Measurements from ENCODE around the gene ZBTB20. TPM values are rescaled to one million over a fixed set of nuclear protein-coding genes. Genes with fewer than 3 reads are reported as not detected.

Gene ZBTB20
- total RNA-seq, 1 donor from 2014 or later = 32.5 TPM

DNA sequence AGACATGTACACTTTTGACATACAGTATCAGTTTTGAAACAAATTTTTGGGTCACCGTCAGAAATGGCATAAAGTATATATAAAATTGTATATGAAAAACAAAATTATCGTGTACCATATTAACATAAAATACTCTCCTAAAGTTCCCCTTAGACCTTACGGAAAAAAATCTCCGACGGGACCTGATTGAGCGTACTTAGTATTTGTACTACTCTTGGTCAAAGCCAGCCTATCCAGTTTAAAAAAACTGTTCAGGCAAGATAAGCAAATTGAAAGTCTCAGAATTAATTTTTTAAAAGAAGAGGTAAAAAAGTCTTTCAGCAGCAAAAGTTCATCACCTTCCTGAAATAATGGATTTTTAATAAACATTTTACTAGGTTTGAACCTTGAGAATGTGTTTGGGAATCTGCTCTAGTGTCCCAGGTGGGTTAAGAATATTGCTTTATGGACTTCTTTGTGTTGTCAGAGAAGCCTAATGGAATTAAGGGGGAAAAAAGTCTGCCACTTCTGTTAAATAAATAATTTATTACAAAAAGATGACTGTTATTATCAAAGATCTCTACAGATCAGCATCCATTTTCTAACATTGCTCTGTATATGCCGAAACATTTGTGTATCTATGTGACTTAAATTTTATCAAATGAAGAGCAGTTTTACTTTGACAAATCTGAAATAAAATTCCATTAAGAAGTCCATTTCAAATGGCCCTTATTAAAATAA, 48.6 kb downstream of the ZBTB20 start:
- Histone ChIP-seq H3K27me3 (ENCODE audit: control insufficient read depth, insufficient read depth, low read length) (no peaks in the 10 kb centered on the region), H3K4me3 (ENCODE audit: low read depth, low read length) (no peak overlapping the region), H3K36me3 (ENCODE audit: control insufficient read depth, insufficient read depth, low read length) (no peaks in the 10 kb centered on the region)
- DNase-seq (ENCODE audit: low read depth) = no peak
- TF ChIP-seq, protein P1, sequence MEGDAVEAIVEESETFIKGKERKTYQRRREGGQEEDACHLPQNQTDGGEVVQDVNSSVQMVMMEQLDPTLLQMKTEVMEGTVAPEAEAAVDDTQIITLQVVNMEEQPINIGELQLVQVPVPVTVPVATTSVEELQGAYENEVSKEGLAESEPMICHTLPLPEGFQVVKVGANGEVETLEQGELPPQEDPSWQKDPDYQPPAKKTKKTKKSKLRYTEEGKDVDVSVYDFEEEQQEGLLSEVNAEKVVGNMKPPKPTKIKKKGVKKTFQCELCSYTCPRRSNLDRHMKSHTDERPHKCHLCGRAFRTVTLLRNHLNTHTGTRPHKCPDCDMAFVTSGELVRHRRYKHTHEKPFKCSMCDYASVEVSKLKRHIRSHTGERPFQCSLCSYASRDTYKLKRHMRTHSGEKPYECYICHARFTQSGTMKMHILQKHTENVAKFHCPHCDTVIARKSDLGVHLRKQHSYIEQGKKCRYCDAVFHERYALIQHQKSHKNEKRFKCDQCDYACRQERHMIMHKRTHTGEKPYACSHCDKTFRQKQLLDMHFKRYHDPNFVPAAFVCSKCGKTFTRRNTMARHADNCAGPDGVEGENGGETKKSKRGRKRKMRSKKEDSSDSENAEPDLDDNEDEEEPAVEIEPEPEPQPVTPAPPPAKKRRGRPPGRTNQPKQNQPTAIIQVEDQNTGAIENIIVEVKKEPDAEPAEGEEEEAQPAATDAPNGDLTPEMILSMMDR (IDR thresholded peaks at IDR 0.05; ENCODE audit: insufficient read depth, low read length, poor library complexity, severe bottlenecking) = no peak

DNA sequence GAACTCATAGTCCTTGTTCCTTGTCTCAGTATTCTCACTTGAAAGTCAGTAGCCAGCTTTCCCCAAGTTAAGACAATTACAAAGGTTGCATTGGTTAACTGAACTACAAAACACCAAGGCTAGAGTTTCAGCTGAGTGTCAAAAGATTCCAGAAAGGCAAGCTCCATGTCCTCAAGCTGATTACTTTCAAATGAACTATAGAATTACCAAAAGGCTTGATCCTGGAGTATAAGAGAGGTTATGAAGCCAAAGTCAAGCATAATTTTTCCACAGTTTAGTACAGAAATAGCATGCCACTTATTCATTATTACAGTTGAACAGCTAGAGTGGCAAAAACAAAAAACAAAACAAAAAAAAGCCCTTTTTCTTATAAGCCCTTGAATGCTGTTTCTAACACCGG, 51.9 kb downstream of the ZBTB20 start:
- TF ChIP-seq, protein P1 (IDR thresholded peaks at IDR 0.05; ENCODE audit: insufficient read depth, low read length, poor library complexity, severe bottlenecking) = no peak
- no peak for DNase-seq (ENCODE audit: low read depth)
- no peaks in the 10 kb centered on the region for H3K27me3 ChIP-seq (ENCODE audit: control insufficient read depth, insufficient read depth, low read length)
- no peak overlapping the region for H3K4me3 ChIP-seq (ENCODE audit: low read depth, low read length)
- H3K36me3 ChIP-seq (ENCODE audit: control insufficient read depth, insufficient read depth, low read length) = no peaks in the 10 kb centered on the region

DNA sequence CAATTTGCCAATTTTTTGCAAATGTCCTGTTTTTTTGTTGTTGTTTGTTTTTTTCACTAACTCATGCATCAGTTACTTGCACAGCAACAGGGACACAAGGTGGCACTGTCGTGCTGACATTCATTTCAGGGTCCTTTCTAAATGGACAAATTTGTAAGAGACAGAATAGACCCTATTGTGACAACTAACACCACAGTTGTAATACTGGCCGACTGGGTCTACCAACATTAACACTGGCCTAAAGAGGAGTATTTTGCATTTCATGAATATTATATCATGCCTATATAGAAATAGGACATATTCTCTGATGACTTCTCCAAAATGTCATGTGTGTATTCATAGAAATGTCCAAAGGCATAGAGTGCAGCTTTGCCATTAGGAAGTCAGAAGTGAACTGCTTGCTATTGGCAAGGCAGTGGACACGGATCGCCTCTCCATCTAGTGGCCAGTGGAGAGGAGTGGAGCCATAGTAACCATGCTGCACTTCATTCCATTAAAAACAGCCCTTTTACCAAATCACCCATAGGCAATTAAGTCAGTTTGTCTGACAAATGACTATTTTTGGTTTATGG, 54.8 kb downstream of the ZBTB20 start:
- TF ChIP-seq, protein P1 (IDR thresholded peaks at IDR 0.05; ENCODE audit: insufficient read depth, low read length, poor library complexity, severe bottlenecking) = peak; percentile 75
- DNase-seq (ENCODE audit: low read depth) = peak; percentile 18
- no peak overlapping the region for H3K4me3 ChIP-seq (ENCODE audit: low read depth, low read length)

DNA sequence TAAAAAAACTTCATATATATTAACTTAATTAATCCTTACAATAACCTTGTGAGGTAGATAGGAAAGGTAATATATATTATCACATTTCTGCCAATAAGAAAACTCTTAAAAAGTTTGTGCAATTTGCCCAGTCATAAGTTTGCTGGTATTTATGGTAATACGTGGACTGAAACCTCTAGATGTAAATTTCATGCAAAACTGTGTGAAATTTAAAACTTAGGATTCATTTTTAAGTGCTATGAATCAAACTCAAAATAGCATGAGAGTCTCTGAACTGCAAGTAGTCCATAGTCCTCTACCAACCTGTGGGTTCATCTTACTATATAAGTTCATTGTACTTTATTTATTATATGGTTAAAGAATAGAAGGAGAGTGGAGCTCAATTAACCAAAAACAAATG, 56.4 kb downstream of the ZBTB20 start:
- no peaks in the 10 kb centered on the region for H3K27me3 ChIP-seq (ENCODE audit: control insufficient read depth, insufficient read depth, low read length)
- no peaks in the 10 kb centered on the region for H3K36me3 ChIP-seq (ENCODE audit: control insufficient read depth, insufficient read depth, low read length)
- no peak overlapping the region for H3K4me3 ChIP-seq (ENCODE audit: low read depth, low read length)
- no peak for DNase-seq (ENCODE audit: low read depth)
- TF ChIP-seq, protein P1 (IDR thresholded peaks at IDR 0.05; ENCODE audit: insufficient read depth, low read length, poor library complexity, severe bottlenecking) = no peak

More for the DNA sequence above, 54.8 kb downstream of the ZBTB20 start:
- H3K27me3 ChIP-seq (ENCODE audit: control insufficient read depth, insufficient read depth, low read length) = no peaks in the 10 kb centered on the region
- H3K36me3 ChIP-seq (ENCODE audit: control insufficient read depth, insufficient read depth, low read length) = no peaks in the 10 kb centered on the region

DNA sequence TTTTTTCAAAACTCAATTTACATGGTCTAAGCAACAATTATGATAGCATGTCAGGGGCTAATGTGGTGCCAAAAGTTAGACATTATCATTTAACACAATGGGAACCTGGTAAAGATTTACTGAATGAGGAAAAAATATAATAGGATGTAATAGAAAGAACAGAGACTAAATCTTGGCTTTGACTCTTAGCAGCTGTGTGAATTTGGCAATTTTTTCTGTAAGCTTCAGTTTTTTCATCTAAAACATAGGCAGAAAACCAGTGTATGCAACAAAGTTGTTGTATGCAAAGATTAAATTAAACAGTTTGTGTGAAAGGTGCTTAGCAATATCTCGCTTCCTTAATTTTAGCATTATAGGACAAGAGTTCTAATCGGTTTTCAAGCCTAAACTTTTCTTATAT, 57.6 kb downstream of the ZBTB20 start:
- H3K36me3 ChIP-seq (ENCODE audit: control insufficient read depth, insufficient read depth, low read length) = no peaks in the 10 kb centered on the region
- TF ChIP-seq, protein P1 (IDR thresholded peaks at IDR 0.05; ENCODE audit: insufficient read depth, low read length, poor library complexity, severe bottlenecking) = no peak
- no peak for DNase-seq (ENCODE audit: low read depth)

More for the DNA sequence above, 57.6 kb downstream of the ZBTB20 start:
- H3K4me3 ChIP-seq (ENCODE audit: low read depth, low read length) = no peak overlapping the region
- H3K27me3 ChIP-seq (ENCODE audit: control insufficient read depth, insufficient read depth, low read length) = no peaks in the 10 kb centered on the region
